ENCODE data around the gene TXNL4B. TPM values are rescaled to one million over a fixed set of nuclear protein-coding genes. Genes with fewer than 3 reads are reported as not detected.

The TXNL4B gene
- total and polyA plus RNA-seq, 8 donors = 5.3 to 9.6 (median 6.9) TPM

DNA sequence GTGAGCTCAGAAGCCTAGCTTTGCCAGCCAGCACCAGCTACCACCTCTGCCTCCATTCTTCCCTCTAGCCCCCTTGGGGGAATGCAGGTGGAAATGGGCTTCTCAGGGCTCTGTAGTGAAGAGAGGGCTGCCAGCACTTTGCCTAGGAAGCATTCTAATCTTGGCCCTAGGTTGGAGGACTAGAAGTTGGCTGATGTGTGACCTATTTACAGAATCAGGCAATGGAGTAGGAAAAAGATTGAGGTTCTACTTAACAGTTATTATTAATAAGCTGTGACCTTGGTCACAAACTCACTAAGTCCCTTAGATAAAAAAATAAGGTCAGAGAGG lies 20.2 kb upstream of the TXNL4B start:
- FAIRE-seq (no peak), DNase-seq (no peak), ATAC-seq (no peak)
- H3K27me3 ChIP-seq = no peaks in the 10 kb centered on the region
- no peak overlapping the region for H3K4me3 ChIP-seq
- TF ChIP-seq, protein P1, sequence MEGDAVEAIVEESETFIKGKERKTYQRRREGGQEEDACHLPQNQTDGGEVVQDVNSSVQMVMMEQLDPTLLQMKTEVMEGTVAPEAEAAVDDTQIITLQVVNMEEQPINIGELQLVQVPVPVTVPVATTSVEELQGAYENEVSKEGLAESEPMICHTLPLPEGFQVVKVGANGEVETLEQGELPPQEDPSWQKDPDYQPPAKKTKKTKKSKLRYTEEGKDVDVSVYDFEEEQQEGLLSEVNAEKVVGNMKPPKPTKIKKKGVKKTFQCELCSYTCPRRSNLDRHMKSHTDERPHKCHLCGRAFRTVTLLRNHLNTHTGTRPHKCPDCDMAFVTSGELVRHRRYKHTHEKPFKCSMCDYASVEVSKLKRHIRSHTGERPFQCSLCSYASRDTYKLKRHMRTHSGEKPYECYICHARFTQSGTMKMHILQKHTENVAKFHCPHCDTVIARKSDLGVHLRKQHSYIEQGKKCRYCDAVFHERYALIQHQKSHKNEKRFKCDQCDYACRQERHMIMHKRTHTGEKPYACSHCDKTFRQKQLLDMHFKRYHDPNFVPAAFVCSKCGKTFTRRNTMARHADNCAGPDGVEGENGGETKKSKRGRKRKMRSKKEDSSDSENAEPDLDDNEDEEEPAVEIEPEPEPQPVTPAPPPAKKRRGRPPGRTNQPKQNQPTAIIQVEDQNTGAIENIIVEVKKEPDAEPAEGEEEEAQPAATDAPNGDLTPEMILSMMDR (IDR thresholded peaks at IDR 0.05) = no peak
- no peaks in the 10 kb centered on the region for H3K9me3 ChIP-seq
- no peaks in the 10 kb centered on the region for H3K4me1 ChIP-seq
- H3K27ac ChIP-seq = no peak overlapping the region
- intact Hi-C loops (cut with DNase I) = no loop called here
- peaks cover 4 to 44% (median 9%) of the 10 kb centered on the region in 3 donors for H3K36me3 ChIP-seq

DNA sequence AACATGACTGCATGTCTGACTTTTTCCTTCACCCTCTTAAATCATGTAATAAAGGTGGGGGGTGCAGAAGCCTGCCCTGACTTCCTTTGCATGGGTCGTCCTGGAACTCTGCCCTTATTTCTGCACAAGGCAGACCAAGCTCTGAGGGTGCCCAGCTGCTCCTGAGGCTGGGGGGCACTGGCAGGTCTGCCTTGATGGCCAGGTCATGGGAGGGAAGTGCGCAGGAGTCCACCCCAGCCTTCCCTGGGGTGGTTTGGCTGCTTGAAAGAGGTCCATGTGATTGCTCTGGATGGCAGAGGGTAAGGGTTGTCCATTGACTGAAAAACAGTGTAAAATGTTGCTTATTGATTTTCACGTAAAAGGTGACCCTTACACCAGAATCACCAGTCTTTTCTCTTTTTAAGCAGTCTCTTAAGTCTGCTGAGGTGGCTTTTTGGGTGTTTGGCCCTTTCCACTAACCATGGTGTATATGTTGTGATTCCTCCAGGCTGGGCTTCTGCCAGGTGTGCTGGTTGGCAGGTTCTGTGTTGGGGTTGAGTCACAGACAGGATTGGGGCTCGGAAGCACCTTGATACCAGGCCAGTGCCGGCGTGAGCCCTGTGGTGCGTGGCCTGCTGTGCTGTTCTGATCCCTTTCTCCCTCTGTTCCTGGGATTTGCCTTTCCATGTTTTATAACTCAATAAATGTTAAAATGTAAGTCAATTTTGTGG lies 19.6 kb upstream of the TXNL4B start:
- TF ChIP-seq, protein P1 (IDR thresholded peaks at IDR 0.05) = no peak
- Histone ChIP-seq H3K9me3 (no peaks in the 10 kb centered on the region), H3K27me3 (no peaks in the 10 kb centered on the region), H3K4me3 (no peak overlapping the region), H3K27ac (no peak overlapping the region), H3K4me1 (no peaks in the 10 kb centered on the region), H3K36me3 (peaks cover 6 to 49% (median 12%) of the 10 kb centered on the region in 3 donors)
- FAIRE-seq (no peak), ATAC-seq (peak in 1 of 4 donors; percentile 25), DNase-seq (no peak)
- intact Hi-C loops (cut with DNase I) = no loop called here
- WGBS, 2 donors = 83 to 84% methylated on average over 7 of the region's 7 CpGs

DNA sequence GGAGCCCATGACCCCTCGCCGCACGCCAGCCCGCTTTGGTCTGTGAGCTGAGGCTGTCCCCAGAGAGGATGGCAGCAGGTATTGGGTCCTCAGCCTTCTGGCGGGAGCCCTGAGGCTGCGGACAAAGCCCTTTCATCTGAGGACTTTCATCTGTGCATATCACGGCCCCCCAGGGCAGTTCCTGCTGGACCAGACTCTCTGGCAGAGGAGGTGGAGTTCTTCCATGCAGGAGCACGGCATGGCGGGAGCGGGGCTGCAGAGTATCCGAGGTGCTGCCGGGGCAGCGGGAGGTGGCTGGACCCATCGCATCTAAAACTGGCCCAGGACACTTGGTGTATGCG lies 19.0 kb upstream of the TXNL4B start:
- Histone ChIP-seq H3K9me3 (no peaks in the 10 kb centered on the region), H3K27me3 (no peaks in the 10 kb centered on the region), H3K4me3 (no peak overlapping the region), H3K36me3 (peaks cover 9 to 56% (median 19%) of the 10 kb centered on the region in 3 donors), H3K4me1 (no peaks in the 10 kb centered on the region), H3K27ac (no peak overlapping the region)
- TF ChIP-seq, protein P1 (IDR thresholded peaks at IDR 0.05) = no peak
- ATAC-seq = no peak
- WGBS, 2 donors = 95% methylated on average over 15 of the region's 15 CpGs
- DNase-seq = no peak
- intact Hi-C loops (cut with DNase I) = no loop called here
- FAIRE-seq = no peak

DNA sequence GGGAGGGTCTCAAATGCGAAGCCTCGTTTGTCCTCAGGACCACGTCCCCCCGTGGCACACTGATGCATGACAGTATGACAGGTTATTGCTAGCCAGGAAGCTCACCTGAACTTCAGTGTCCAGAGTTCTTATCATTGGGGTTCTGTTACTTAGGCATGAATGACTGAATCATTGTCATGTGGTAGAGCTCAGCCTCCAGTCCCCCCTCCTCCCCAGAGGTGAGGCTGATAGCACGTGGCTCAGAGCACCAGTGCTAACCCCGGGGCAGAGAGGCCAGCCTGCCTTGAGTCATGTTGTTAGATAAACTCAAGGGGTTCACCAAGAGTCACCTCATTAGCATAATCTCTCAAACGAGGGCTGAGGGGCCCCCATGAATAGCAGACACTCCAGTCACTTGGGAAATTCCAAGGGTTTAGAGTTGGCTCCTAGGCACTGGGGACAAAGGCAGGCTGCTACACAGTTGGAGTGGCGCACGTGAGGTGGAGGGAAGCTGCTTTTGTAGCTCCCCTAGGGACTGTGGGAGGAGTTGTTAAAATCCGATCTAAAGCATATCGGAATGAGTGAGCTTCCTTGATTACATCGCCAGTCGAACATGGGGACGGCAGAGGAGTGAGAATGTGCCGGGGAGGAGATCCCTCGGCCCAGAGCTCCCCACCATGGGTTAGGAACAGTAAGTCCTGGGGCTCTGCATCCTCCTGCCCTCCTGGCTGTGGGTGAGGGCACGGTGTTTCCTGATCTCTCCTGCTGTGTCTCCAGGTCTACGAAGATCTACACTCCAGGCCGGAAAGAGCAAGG lies 18.4 kb upstream of the TXNL4B start:
- ATAC-seq (peak in 1 of 4 donors; percentile 22), DNase-seq (no peak), FAIRE-seq (no peak)
- Histone ChIP-seq H3K27me3 (no peaks in the 10 kb centered on the region), H3K27ac (no peak overlapping the region), H3K4me3 (no peak overlapping the region), H3K4me1 (no peaks in the 10 kb centered on the region), H3K36me3 (peaks cover 9 to 61% (median 23%) of the 10 kb centered on the region in 3 donors), H3K9me3 (no peaks in the 10 kb centered on the region)
- intact Hi-C loops (cut with DNase I) = no loop called here
- TF ChIP-seq, protein P1 (IDR thresholded peaks at IDR 0.05) = no peak
- WGBS, 2 donors = 89 to 92% methylated on average over 19 of the region's 19 CpGs

Data from pancreas (tissue), 10 donors.